ENCODE measurements around the gene KIAA1755. TPM values are rescaled to one million over a fixed set of nuclear protein-coding genes. Genes with fewer than 3 reads are reported as not detected.

Gene KIAA1755
- total RNA-seq, 1 experiment from 2014 or later = not detected

GRCh38 chr20:38212806-38213606 lies 47.5 kb downstream of the KIAA1755 start:
- Histone ChIP-seq H3K27me3 (ENCODE audit: low read length) (no peaks in the 10 kb centered on the region), H3K9me3 (ENCODE audit: low read length) (no peaks in the 10 kb centered on the region), H3K4me3 (ENCODE audit: low read length) (no peak overlapping the region), H3K36me3 (ENCODE audit: insufficient read depth, low read length) (no peaks in the 10 kb centered on the region), H3K9me2 (replicated peaks; ENCODE audit: insufficient read depth, low read length) (no peaks in the 10 kb centered on the region), H2AFZ (ENCODE audit: low read length) (no peak overlapping the region), H3K9ac (ENCODE audit: low read length) (no peak overlapping the region), H3K79me2 (ENCODE audit: low read length) (no peaks in the 10 kb centered on the region), H4K20me1 (ENCODE audit: insufficient read depth, low read depth, low read length) (no peaks in the 10 kb centered on the region), H3K4me2 (ENCODE audit: low read depth, low read length, poor library complexity, severe bottlenecking) (no peak overlapping the region), H3K4me1 (ENCODE audit: low read length) (peaks cover 8% of the 10 kb centered on the region; the same call in 1 of the 2 replicates), H3K27ac (ENCODE audit: low read length) (no peak overlapping the region)
- DNase-seq = no peak

GRCh38 chr20:38211200-38212097 lies 49.1 kb downstream of the KIAA1755 start:
- peaks cover 3% of the 10 kb centered on the region; the same call in 1 of the 2 replicates for H3K9me3 ChIP-seq (ENCODE audit: low read length)
- no peaks in the 10 kb centered on the region for H3K9me2 ChIP-seq (replicated peaks; ENCODE audit: insufficient read depth, low read length)

GRCh38 chr20:38210741-38211140 lies 49.8 kb downstream of the KIAA1755 start:
- Histone ChIP-seq H3K79me2 (ENCODE audit: low read length) (no peaks in the 10 kb centered on the region), H3K4me1 (ENCODE audit: low read length) (peaks cover 9% of the 10 kb centered on the region; the same call in 1 of the 2 replicates), H2AFZ (ENCODE audit: low read length) (no peak overlapping the region), H3K27me3 (ENCODE audit: low read length) (no peaks in the 10 kb centered on the region), H3K4me2 (ENCODE audit: low read depth, low read length, poor library complexity, severe bottlenecking) (no peak overlapping the region), H3K9ac (ENCODE audit: low read length) (no peak overlapping the region), H3K27ac (ENCODE audit: low read length) (no peak overlapping the region), H3K36me3 (ENCODE audit: insufficient read depth, low read length) (no peaks in the 10 kb centered on the region), H3K9me3 (ENCODE audit: low read length) (peaks cover 3% of the 10 kb centered on the region; the same call in 1 of the 2 replicates), H3K9me2 (replicated peaks; ENCODE audit: insufficient read depth, low read length) (no peaks in the 10 kb centered on the region), H4K20me1 (ENCODE audit: insufficient read depth, low read depth, low read length) (no peaks in the 10 kb centered on the region), H3K4me3 (ENCODE audit: low read length) (no peak overlapping the region)
- no peak for DNase-seq

More at GRCh38 chr20:38211200-38212097, 49.1 kb downstream of the KIAA1755 start:
- Histone ChIP-seq H2AFZ (ENCODE audit: low read length) (no peak overlapping the region), H3K79me2 (ENCODE audit: low read length) (no peaks in the 10 kb centered on the region), H3K4me1 (ENCODE audit: low read length) (peaks cover 9% of the 10 kb centered on the region; the same call in 1 of the 2 replicates), H3K27ac (ENCODE audit: low read length) (no peak overlapping the region), H3K36me3 (ENCODE audit: insufficient read depth, low read length) (no peaks in the 10 kb centered on the region), H3K27me3 (ENCODE audit: low read length) (no peaks in the 10 kb centered on the region), H3K4me3 (ENCODE audit: low read length) (no peak overlapping the region), H4K20me1 (ENCODE audit: insufficient read depth, low read depth, low read length) (no peaks in the 10 kb centered on the region), H3K9ac (ENCODE audit: low read length) (no peak overlapping the region), H3K4me2 (ENCODE audit: low read depth, low read length, poor library complexity, severe bottlenecking) (no peak overlapping the region)
- DNase-seq = no peak

- Histone ChIP-seq H3K36me3 (ENCODE audit: insufficient read depth, low read length) (no peaks in the 10 kb centered on the region), H3K9me2 (replicated peaks; ENCODE audit: insufficient read depth, low read length) (no peaks in the 10 kb centered on the region), H3K4me2 (ENCODE audit: low read depth, low read length, poor library complexity, severe bottlenecking) (no peak overlapping the region), H3K4me3 (ENCODE audit: low read length) (no peak overlapping the region), H3K79me2 (ENCODE audit: low read length) (no peaks in the 10 kb centered on the region), H3K27ac (ENCODE audit: low read length) (no peak overlapping the region), H3K9me3 (ENCODE audit: low read length) (peaks cover 3% of the 10 kb centered on the region; the same call in 1 of the 2 replicates), H3K9ac (ENCODE audit: low read length) (no peak overlapping the region), H3K4me1 (ENCODE audit: low read length) (peaks cover 9% of the 10 kb centered on the region; the same call in 1 of the 2 replicates), H2AFZ (ENCODE audit: low read length) (no peak overlapping the region), H4K20me1 (ENCODE audit: insufficient read depth, low read depth, low read length) (no peaks in the 10 kb centered on the region), H3K27me3 (ENCODE audit: low read length) (no peaks in the 10 kb centered on the region)
- no peak for DNase-seq
Observed at GRCh38 chr20:38209736-38210405, 50.7 kb downstream of the KIAA1755 start.

GRCh38 chr20:38209054-38209675 lies 51.4 kb downstream of the KIAA1755 start:
- no peak for DNase-seq

GRCh38 chr20:38208523-38208922 lies 52.0 kb downstream of the KIAA1755 start:
- Histone ChIP-seq H3K27ac (ENCODE audit: low read length) (no peak overlapping the region), H3K79me2 (ENCODE audit: low read length) (no peaks in the 10 kb centered on the region), H4K20me1 (ENCODE audit: insufficient read depth, low read depth, low read length) (no peaks in the 10 kb centered on the region), H3K4me3 (ENCODE audit: low read length) (no peak overlapping the region), H3K4me1 (ENCODE audit: low read length) (peaks cover 18% of the 10 kb centered on the region), H3K9me3 (ENCODE audit: low read length) (peaks cover 3% of the 10 kb centered on the region; the same call in 1 of the 2 replicates), H3K27me3 (ENCODE audit: low read length) (no peaks in the 10 kb centered on the region), H2AFZ (ENCODE audit: low read length) (no peak overlapping the region), H3K9me2 (replicated peaks; ENCODE audit: insufficient read depth, low read length) (no peaks in the 10 kb centered on the region), H3K9ac (ENCODE audit: low read length) (no peak overlapping the region), H3K36me3 (ENCODE audit: insufficient read depth, low read length) (no peaks in the 10 kb centered on the region), H3K4me2 (ENCODE audit: low read depth, low read length, poor library complexity, severe bottlenecking) (no peak overlapping the region)
- no peak for DNase-seq

More at GRCh38 chr20:38209054-38209675, 51.4 kb downstream of the KIAA1755 start:
- Histone ChIP-seq H3K9me3 (ENCODE audit: low read length) (peaks cover 3% of the 10 kb centered on the region; the same call in 1 of the 2 replicates), H3K27me3 (ENCODE audit: low read length) (no peaks in the 10 kb centered on the region), H2AFZ (ENCODE audit: low read length) (no peak overlapping the region), H4K20me1 (ENCODE audit: insufficient read depth, low read depth, low read length) (no peaks in the 10 kb centered on the region), H3K4me3 (ENCODE audit: low read length) (no peak overlapping the region), H3K79me2 (ENCODE audit: low read length) (no peaks in the 10 kb centered on the region), H3K9ac (ENCODE audit: low read length) (no peak overlapping the region), H3K27ac (ENCODE audit: low read length) (no peak overlapping the region), H3K4me2 (ENCODE audit: low read depth, low read length, poor library complexity, severe bottlenecking) (no peak overlapping the region), H3K9me2 (replicated peaks; ENCODE audit: insufficient read depth, low read length) (no peaks in the 10 kb centered on the region), H3K4me1 (ENCODE audit: low read length) (peaks cover 12% of the 10 kb centered on the region; the same call in 1 of the 2 replicates), H3K36me3 (ENCODE audit: insufficient read depth, low read length) (no peaks in the 10 kb centered on the region)

GRCh38 chr20:38208088-38208487 lies 52.4 kb downstream of the KIAA1755 start:
- Histone ChIP-seq H3K4me3 (ENCODE audit: low read length) (no peak overlapping the region), H3K36me3 (ENCODE audit: insufficient read depth, low read length) (no peaks in the 10 kb centered on the region), H3K79me2 (ENCODE audit: low read length) (no peaks in the 10 kb centered on the region), H3K4me1 (ENCODE audit: low read length) (peaks cover 22% of the 10 kb centered on the region), H3K27me3 (ENCODE audit: low read length) (no peaks in the 10 kb centered on the region), H3K27ac (ENCODE audit: low read length) (no peak overlapping the region), H3K4me2 (ENCODE audit: low read depth, low read length, poor library complexity, severe bottlenecking) (no peak overlapping the region), H3K9ac (ENCODE audit: low read length) (no peak overlapping the region), H3K9me3 (ENCODE audit: low read length) (peaks cover 3% of the 10 kb centered on the region; the same call in 1 of the 2 replicates), H4K20me1 (ENCODE audit: insufficient read depth, low read depth, low read length) (no peaks in the 10 kb centered on the region), H2AFZ (ENCODE audit: low read length) (no peak overlapping the region), H3K9me2 (replicated peaks; ENCODE audit: insufficient read depth, low read length) (no peaks in the 10 kb centered on the region)
- DNase-seq = no peak
